22Rv1 (cell line): ENCODE data around the gene FAM131C.
"Not testable (repeated sequence)": the region's sequence is repeated elsewhere in the genome, so short reads cannot be mapped to it uniquely, and the experiment has no call there.

Experiments used
- H3K27ac ChIP-seq: fragments of 450-650 bp; 2 replicates; pipeline ENCODE4 v1.5.1; 2017
- ZFX ChIP-seq: fragments of 450-650 bp; IDR thresholded peaks from 2 replicates; pipeline ENCODE4 v1.6.1; 2017; ENCODE audit warnings: antibody characterized with exemption, borderline replicate concordance
- TF ChIP-seq, protein P1 (sequence below): fragments of 450-650 bp; IDR thresholded peaks from 2 replicates; pipeline ENCODE4 v1.5.1; 2017; ENCODE audit warnings: mild to moderate bottlenecking

The FAM131C gene

DNA sequence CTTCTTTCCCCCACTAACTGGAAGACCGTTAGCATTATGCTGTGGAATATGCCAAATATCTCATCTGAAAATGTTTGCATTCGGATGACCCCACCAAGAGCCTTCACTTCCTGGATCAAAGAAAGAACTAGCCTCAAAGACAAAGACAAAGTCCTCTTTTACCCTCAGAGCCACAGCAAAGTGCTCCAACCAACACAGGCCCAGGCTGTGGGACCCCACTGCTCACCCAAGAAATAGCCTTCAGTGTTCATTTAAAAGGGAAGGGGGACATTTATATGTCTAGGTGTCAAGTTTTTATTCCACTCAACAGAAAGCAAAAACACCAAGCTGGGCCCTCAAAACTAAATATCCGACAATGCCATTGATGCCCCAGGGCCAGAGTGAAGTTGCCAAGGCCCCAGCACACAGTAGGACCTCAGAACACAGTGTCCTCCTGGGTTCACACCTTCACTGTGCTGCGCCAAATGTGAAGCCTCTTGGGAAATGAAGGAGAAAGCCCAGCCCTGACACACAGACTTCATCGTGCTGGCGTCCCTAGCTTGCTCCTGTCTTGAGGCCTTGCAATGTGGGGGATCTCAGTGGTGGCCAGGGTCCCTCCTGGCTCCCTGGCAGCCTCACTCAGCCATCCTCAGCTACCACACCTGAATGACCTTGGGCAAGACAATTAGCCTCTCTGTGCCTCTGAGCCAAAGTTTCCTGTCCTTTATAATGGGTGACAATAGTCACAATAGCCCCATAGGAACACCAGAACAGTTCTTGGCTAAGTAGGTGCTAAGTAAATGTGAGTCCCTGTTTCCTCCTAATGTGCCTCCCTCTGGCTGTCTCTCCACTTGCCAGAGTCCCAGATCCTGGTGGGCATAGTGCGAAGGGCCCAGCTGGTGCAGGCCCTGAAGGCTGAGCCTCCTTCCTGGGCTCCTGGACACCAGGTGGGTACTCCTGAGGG is 18.6 kb downstream of the FAM131C start:
- TF ChIP-seq ZFX, result no peak
- TF ChIP-seq, protein P1, sequence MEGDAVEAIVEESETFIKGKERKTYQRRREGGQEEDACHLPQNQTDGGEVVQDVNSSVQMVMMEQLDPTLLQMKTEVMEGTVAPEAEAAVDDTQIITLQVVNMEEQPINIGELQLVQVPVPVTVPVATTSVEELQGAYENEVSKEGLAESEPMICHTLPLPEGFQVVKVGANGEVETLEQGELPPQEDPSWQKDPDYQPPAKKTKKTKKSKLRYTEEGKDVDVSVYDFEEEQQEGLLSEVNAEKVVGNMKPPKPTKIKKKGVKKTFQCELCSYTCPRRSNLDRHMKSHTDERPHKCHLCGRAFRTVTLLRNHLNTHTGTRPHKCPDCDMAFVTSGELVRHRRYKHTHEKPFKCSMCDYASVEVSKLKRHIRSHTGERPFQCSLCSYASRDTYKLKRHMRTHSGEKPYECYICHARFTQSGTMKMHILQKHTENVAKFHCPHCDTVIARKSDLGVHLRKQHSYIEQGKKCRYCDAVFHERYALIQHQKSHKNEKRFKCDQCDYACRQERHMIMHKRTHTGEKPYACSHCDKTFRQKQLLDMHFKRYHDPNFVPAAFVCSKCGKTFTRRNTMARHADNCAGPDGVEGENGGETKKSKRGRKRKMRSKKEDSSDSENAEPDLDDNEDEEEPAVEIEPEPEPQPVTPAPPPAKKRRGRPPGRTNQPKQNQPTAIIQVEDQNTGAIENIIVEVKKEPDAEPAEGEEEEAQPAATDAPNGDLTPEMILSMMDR, result no peak

DNA sequence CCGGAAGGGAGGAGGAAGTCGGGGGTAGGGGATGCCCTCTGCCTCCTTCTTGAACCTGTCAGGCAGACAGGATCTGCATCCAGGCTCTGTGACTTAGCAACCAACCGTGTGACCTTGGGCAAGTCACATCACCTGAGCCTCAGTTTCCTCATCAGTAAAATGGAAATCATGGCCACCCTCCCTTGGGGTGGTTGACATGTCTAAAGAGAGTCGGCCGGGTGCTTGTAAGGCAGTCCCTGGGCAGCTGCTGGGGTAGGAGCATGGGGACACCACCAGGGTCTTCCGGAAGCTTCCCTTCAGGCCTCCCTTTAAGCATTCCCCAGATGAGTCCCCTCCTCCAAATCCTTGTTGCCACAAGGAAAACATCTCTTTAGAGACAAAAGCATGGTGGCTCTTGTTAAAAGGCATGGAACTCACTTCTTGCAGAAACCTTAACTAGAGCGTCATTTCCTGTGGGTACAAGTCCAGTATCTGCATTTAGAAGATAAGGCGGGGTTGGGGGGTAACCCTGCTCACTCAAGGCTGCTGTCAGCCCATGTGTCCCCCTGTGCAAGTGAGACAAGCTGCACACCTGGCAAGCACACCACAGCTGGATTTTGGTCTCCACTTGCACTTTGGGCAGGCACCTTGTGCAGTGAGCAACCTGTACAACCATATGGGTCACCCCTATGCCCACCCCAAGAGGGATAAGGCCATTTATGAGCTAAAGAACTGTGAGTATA is 19.5 kb downstream of the FAM131C start:
- no peak overlapping the region for H3K27ac ChIP-seq
- TF ChIP-seq, protein P1, result no peak
- no peak for TF ChIP-seq ZFX

More for the DNA sequence above, 18.6 kb downstream of the FAM131C start:
- no peak overlapping the region for H3K27ac ChIP-seq

DNA sequence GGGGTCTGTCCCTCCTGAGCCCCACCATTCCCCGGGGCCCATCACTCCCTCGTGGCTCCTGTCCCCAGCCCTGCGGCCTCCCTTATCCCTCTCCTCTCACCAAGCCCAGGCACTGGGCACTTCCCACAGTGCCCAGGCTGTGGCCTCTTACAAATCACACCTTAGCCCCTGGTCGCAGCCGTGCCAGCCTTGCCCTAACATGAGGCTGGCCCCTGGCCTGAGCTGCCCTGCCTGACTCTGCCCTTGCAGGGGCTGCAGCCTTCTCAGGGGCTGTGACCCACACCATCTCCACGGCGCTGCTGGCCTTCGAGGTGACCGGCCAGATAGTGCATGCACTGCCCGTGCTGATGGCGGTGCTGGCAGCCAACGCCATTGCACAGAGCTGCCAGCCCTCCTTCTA is 21.5 kb downstream of the FAM131C start:
- H3K27ac ChIP-seq, result not testable (repeated sequence)

DNA sequence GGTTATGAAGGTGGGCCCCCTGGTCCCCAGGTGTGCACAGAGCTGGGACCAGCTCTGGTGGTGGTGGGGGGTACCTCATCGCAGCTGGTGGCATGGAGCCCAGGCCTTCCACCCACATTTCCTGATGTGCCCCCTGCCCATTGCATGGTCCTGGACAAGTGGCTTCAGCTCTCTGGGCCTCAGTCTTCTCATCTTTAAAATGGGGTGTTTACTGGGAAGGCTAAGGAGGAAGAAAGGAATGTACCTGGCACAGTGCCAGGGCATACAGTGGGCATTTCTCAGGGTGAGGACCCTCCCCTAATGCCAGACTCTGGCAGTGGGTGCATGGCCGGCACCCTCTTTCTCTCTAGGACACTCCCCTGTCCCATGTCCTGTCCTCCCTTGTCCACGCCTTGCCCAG is 22.4 kb downstream of the FAM131C start:
- TF ChIP-seq, protein P1, result no peak
- no peak for TF ChIP-seq ZFX
- H3K27ac ChIP-seq, result no peak overlapping the region

DNA sequence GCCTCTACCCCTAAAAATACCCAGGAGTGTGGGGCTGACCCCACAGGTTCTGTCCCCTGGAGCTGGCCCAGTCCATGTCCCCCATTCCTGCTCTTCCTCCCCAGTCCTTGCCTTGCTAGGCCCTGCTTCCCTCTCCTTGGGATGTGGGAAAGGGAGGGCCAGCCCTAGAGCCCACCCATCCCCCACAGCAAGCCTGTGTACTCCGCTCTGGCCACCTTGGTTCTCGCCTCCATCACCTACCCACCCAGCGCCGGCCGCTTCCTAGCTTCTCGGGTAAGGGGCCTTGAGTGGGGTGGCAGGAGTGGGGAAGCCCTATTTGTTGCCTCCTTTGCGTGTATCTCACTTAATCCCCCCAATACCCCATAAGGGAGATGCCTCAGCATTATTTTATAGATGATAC is 23.1 kb downstream of the FAM131C start:
- H3K27ac ChIP-seq, result no peak overlapping the region

DNA sequence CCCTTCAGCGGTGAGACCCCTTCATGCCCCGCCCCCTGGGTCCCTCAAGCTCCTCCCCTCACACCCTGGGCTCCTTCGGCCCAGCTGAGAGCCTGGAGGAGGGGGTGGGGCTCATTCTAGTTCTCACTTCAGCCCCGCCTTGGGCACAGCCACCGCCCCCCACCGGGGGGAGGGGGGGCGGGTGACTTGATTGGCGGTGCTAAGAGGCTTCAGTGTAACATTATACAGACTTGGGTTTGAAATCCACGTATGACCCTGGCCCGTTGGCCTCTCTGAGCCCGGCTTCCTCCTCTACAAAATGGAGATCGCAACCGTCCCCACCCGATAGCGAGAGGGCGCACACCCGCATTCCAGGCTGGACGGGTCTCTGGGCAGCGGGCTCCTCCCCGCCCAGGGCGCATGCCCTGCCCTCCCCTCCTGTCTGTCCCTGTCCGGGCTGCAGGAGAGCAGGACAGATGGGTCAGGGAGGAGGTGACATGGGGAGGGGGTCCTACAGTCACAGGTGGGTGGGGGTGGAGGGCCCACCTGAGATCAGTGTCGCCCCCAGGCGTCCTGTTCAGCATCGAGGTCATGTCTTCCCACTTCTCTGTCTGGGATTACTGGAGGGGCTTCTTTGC is 24.8 kb downstream of the FAM131C start:
- no peak overlapping the region for H3K27ac ChIP-seq
- TF ChIP-seq, protein P1, result peak; percentile 31; the same call in 1 of the 2 replicates
- no peak for TF ChIP-seq ZFX

More for the DNA sequence above, 23.1 kb downstream of the FAM131C start:
- TF ChIP-seq, protein P1, result no peak
- TF ChIP-seq ZFX, result no peak

DNA sequence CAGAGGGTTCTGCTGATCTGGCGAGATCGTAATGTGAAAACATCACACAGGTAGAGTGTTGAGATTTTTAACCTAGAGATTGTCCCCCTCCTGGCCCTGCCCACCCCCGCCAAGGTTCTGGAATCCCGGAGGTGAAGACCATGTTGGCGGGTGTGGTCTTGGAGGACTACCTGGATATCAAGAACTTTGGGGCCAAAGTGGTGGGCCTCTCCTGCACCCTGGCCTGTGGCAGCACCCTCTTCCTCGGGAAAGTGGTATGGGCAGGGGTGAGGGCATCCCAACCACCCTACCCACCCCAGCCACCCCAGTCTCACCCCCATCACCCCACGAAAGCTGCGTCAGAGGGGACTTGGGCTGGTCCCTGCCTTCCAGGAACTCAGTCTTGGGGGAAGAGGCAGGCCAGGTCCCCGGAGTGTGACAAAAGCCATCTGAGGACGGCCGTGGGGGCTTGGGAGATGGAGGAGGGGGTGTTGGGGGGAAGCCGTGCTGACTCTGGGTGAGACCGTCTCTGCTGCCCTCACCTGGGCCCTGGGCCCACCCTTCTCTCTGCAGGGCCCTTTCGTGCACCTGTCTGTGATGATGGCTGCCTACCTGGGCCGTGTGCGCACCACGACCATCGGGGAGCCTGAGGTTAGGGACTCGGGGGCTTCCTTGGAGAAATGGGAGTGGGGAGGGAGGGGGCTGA is 25.5 kb downstream of the FAM131C start:
- no peak overlapping the region for H3K27ac ChIP-seq

More for the DNA sequence above, 25.5 kb downstream of the FAM131C start:
- no peak for TF ChIP-seq ZFX
- TF ChIP-seq, protein P1, result no peak
